ENCODE measurements around the gene PTPN22. TPM values are rescaled to one million over a fixed set of nuclear protein-coding genes. Genes with fewer than 3 reads are reported as not detected.

PTPN22 gene
- 10 to 100 TPM; 39.9 to 49.3 (median 46.8) TPM for total RNA-seq

- peak; percentile 91 to 92 for ATAC-seq
- peak within 1 kb of the TSS; percentile 90 for H3K4me3 Mint-ChIP-seq
- H3K9me3 Mint-ChIP-seq, result peaks cover 3% of the 10 kb centered on the region
- peaks cover 13% of the 10 kb centered on the region for H3K36me3 Mint-ChIP-seq (ENCODE audit: insufficient read depth)
- H3K4me1 Mint-ChIP-seq (ENCODE audit: low read depth), result peaks cover 79% of the 10 kb centered on the region
- H3K27me3 Mint-ChIP-seq (ENCODE audit: low read depth), result no peaks in the 10 kb centered on the region
- peak; percentile 73 for DNase-seq
Observed at GRCh38 chr1:113871597-113872113, at the start of gene PTPN22. Gene PTPN22, minus strand, starts transcription at chr1:113871712.

GRCh38 chr1:113918243-113918642, 46.7 kb upstream of the PTPN22 start:
- no peak overlapping the region for H3K4me3 Mint-ChIP-seq
- H3K9me3 Mint-ChIP-seq, result no peaks in the 10 kb centered on the region
- ATAC-seq, result no peak
- H3K4me1 Mint-ChIP-seq (ENCODE audit: low read depth), result no peaks in the 10 kb centered on the region
- DNase-seq, result no peak
- H3K27me3 Mint-ChIP-seq (ENCODE audit: low read depth), result peaks cover 3% of the 10 kb centered on the region
- H3K36me3 Mint-ChIP-seq (ENCODE audit: insufficient read depth), result peaks cover 5% of the 10 kb centered on the region

GRCh38 chr1:113917400-113918082, 46.0 kb upstream of the PTPN22 start:
- peaks cover 5% of the 10 kb centered on the region for H3K36me3 Mint-ChIP-seq (ENCODE audit: insufficient read depth)
- H3K4me1 Mint-ChIP-seq (ENCODE audit: low read depth), result no peaks in the 10 kb centered on the region
- peak; percentile 48 to 62 for ATAC-seq

GRCh38 chr1:113916974-113917373, 45.5 kb upstream of the PTPN22 start:
- no peak overlapping the region for H3K4me3 Mint-ChIP-seq
- peaks cover 5% of the 10 kb centered on the region for H3K36me3 Mint-ChIP-seq (ENCODE audit: insufficient read depth)
- ATAC-seq (no peak), DNase-seq (no peak)
- H3K9me3 Mint-ChIP-seq, result no peaks in the 10 kb centered on the region
- no peaks in the 10 kb centered on the region for H3K27me3 Mint-ChIP-seq (ENCODE audit: low read depth)
- H3K4me1 Mint-ChIP-seq (ENCODE audit: low read depth), result no peaks in the 10 kb centered on the region

More at GRCh38 chr1:113917400-113918082, 46.0 kb upstream of the PTPN22 start:
- Mint-ChIP-seq H3K9me3 (no peaks in the 10 kb centered on the region), H3K4me3 (no peak overlapping the region), H3K27me3 (ENCODE audit: low read depth) (peaks cover 2% of the 10 kb centered on the region)
- no peak for DNase-seq

- DNase-seq (no peak), ATAC-seq (no peak)
- Mint-ChIP-seq H3K36me3 (ENCODE audit: insufficient read depth) (peaks cover 27% of the 10 kb centered on the region), H3K9me3 (no peaks in the 10 kb centered on the region), H3K4me1 (ENCODE audit: low read depth) (no peaks in the 10 kb centered on the region), H3K4me3 (no peak overlapping the region), H3K27me3 (ENCODE audit: low read depth) (no peaks in the 10 kb centered on the region)
Observed at GRCh38 chr1:113913887-113914664, 42.6 kb upstream of the PTPN22 start.

GRCh38 chr1:113913312-113913668, 41.8 kb upstream of the PTPN22 start:
- no peak for ATAC-seq
- Mint-ChIP-seq H3K4me3 (no peak overlapping the region), H3K4me1 (ENCODE audit: low read depth) (no peaks in the 10 kb centered on the region), H3K9me3 (no peaks in the 10 kb centered on the region), H3K27me3 (ENCODE audit: low read depth) (no peaks in the 10 kb centered on the region), H3K36me3 (ENCODE audit: insufficient read depth) (peaks cover 31% of the 10 kb centered on the region)
- DNase-seq, result no peak

- Mint-ChIP-seq H3K9me3 (no peaks in the 10 kb centered on the region), H3K4me3 (no peak overlapping the region), H3K27me3 (ENCODE audit: low read depth) (no peaks in the 10 kb centered on the region), H3K36me3 (ENCODE audit: insufficient read depth) (peaks cover 35% of the 10 kb centered on the region), H3K4me1 (ENCODE audit: low read depth) (no peaks in the 10 kb centered on the region)
- ATAC-seq (no peak), DNase-seq (no peak)
Observed at GRCh38 chr1:113912594-113913311, 41.2 kb upstream of the PTPN22 start.

- peak in 1 of 2 donors; percentile 6 for ATAC-seq
- no peak for DNase-seq
- Mint-ChIP-seq H3K27me3 (ENCODE audit: low read depth) (no peaks in the 10 kb centered on the region), H3K36me3 (ENCODE audit: insufficient read depth) (peaks cover 31% of the 10 kb centered on the region), H3K4me3 (peak overlapping the region; percentile 95), H3K4me1 (ENCODE audit: low read depth) (peaks cover 41% of the 10 kb centered on the region), H3K9me3 (no peaks in the 10 kb centered on the region)
Observed at GRCh38 chr1:113905435-113905861, 33.9 kb upstream of the PTPN22 start.

- Mint-ChIP-seq H3K4me3 (peak within 1 kb of the TSS; percentile 95), H3K9me3 (no peaks in the 10 kb centered on the region), H3K4me1 (ENCODE audit: low read depth) (peaks cover 45% of the 10 kb centered on the region), H3K27me3 (ENCODE audit: low read depth) (no peaks in the 10 kb centered on the region), H3K36me3 (ENCODE audit: insufficient read depth) (peaks cover 30% of the 10 kb centered on the region)
- DNase-seq, result peak; percentile 94
- peak; percentile 92 to 93 for ATAC-seq
Observed at GRCh38 chr1:113904674-113905434, 33.3 kb upstream of the PTPN22 start, which contains the start of the genes AP4B1 and DCLRE1B. Gene AP4B1, minus strand, starts transcription at chr1:113904799. Its CDS starts 82 bp downstream, at chr1:113904717. Gene DCLRE1B, plus strand, starts transcription at chr1:113905326. Its CDS starts 261 bp downstream, at chr1:113905587.

- no peak for DNase-seq
- Mint-ChIP-seq H3K27me3 (ENCODE audit: low read depth) (no peaks in the 10 kb centered on the region), H3K9me3 (no peaks in the 10 kb centered on the region), H3K36me3 (ENCODE audit: insufficient read depth) (peaks cover 35% of the 10 kb centered on the region), H3K4me1 (ENCODE audit: low read depth) (peaks cover 50% of the 10 kb centered on the region), H3K4me3 (peak overlapping the region; percentile 95)
- peak; percentile 56 to 62 for ATAC-seq
Observed at GRCh38 chr1:113904293-113904673, 32.8 kb upstream of the PTPN22 start.

- peaks cover 37% of the 10 kb centered on the region for H3K36me3 Mint-ChIP-seq (ENCODE audit: insufficient read depth)
- DNase-seq (no peak), ATAC-seq (no peak)
- H3K27me3 Mint-ChIP-seq (ENCODE audit: low read depth), result no peaks in the 10 kb centered on the region
- H3K4me3 Mint-ChIP-seq, result peak overlapping the region; percentile 95
- H3K9me3 Mint-ChIP-seq, result no peaks in the 10 kb centered on the region
- peaks cover 55% of the 10 kb centered on the region for H3K4me1 Mint-ChIP-seq (ENCODE audit: low read depth)
Observed at GRCh38 chr1:113903501-113904292, 32.2 kb upstream of the PTPN22 start.

DNA sequence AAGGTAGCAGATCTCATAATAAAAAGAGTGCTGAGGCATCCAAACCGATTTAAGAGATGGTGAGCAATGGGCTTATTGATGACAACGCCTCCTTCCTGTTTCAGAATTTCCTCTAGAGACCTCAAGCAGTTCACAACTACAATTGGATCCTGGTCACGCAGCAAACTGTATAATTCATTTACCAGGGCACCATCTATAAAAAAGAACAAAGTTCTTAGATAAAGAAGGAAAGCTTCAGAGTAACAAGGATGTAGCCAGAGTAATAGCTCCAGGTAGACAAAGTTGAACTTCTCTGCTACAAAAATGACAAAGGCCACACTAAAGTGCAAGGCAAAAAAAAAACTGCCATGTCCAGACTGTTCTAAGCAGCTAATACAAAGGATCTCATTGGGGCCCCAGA, 29.7 kb upstream of the PTPN22 start:
- no peaks in the 10 kb centered on the region for H3K9me3 Mint-ChIP-seq
- DNase-seq (no peak), ATAC-seq (no peak)
- peaks cover 58% of the 10 kb centered on the region for H3K4me1 Mint-ChIP-seq (ENCODE audit: low read depth)
- H3K36me3 Mint-ChIP-seq (ENCODE audit: insufficient read depth), result peaks cover 46% of the 10 kb centered on the region
- no peak overlapping the region for H3K4me3 Mint-ChIP-seq
- no peaks in the 10 kb centered on the region for H3K27me3 Mint-ChIP-seq (ENCODE audit: low read depth)

GRCh38 chr1:113899111-113899510, 27.6 kb upstream of the PTPN22 start:
- Mint-ChIP-seq H3K9me3 (no peaks in the 10 kb centered on the region), H3K27me3 (ENCODE audit: low read depth) (no peaks in the 10 kb centered on the region), H3K4me3 (no peak overlapping the region), H3K36me3 (ENCODE audit: insufficient read depth) (peaks cover 57% of the 10 kb centered on the region), H3K4me1 (ENCODE audit: low read depth) (peaks cover 54% of the 10 kb centered on the region)
- DNase-seq, result no peak
- no peak for ATAC-seq
